Epithelial cell of esophagus (primary cell): ENCODE results near the gene MARCHF10.

Experiments
- DNase-seq: peaks from one replicate; pipeline ENCODE4 v3.0.0; 2010; ENCODE audit warnings: low read depth
- H3K4me3 ChIP-seq: 2 replicates; pipeline ENCODE4 v1.5.1; 2011; ENCODE audit warnings: mild to moderate bottlenecking, low read length, control low read depth
- CTCF ChIP-seq: IDR thresholded peaks from 2 replicates; pipeline ENCODE4 v1.5.1; 2011; ENCODE audit warnings: low read depth, mild to moderate bottlenecking, low read length, control low read depth, inconsistent platforms; ENCODE audit not compliant: insufficient read depth; ENCODE audit errors: missing control alignments

Gene MARCHF10

GRCh38 chr17:62751060-62751691, 56.9 kb downstream of the MARCHF10 start:
- no peak overlapping the region for H3K4me3 ChIP-seq
- peak; percentile 83 for DNase-seq
- TF ChIP-seq CTCF = no peak

- no peak for TF ChIP-seq CTCF
- no peak for DNase-seq
- H3K4me3 ChIP-seq = no peak overlapping the region
Observed at GRCh38 chr17:62750631-62751051, 57.5 kb downstream of the MARCHF10 start.

GRCh38 chr17:62749926-62750325, 58.2 kb downstream of the MARCHF10 start:
- no peak for DNase-seq
- no peak overlapping the region for H3K4me3 ChIP-seq
- no peak for TF ChIP-seq CTCF

GRCh38 chr17:62746941-62747340, 61.2 kb downstream of the MARCHF10 start:
- no peak for DNase-seq
- TF ChIP-seq CTCF = no peak

GRCh38 chr17:62745806-62746205, 62.3 kb downstream of the MARCHF10 start:
- no peak overlapping the region for H3K4me3 ChIP-seq
- no peak for DNase-seq
- no peak for TF ChIP-seq CTCF

More at GRCh38 chr17:62746941-62747340, 61.2 kb downstream of the MARCHF10 start:
- no peak overlapping the region for H3K4me3 ChIP-seq

- DNase-seq = no peak
- no peak for TF ChIP-seq CTCF
- H3K4me3 ChIP-seq = no peak overlapping the region
Observed at GRCh38 chr17:62744259-62744658, 63.9 kb downstream of the MARCHF10 start.

GRCh38 chr17:62741290-62741689, 66.8 kb downstream of the MARCHF10 start:
- no peak for TF ChIP-seq CTCF
- H3K4me3 ChIP-seq = no peak overlapping the region
- DNase-seq = no peak
